ENCODE results near the gene CDH6. TPM values are rescaled to one million over a fixed set of nuclear protein-coding genes. Genes with fewer than 3 reads are reported as not detected.

CDH6 gene
- 1 to 10 TPM; 1.3 to 6.8 (median 2.2) TPM for total RNA-seq

- no peak for TF ChIP-seq CTCF (IDR thresholded peaks at IDR 0.05; ENCODE audit: low read depth)
These were observed at the start of gene CDH6 for GRCh38 chr5:31193591-31194467. TSS of gene CDH6 (plus strand) at chr5:31193686. CDS start at chr5:31267474, 73,788 bp downstream.

GRCh38 chr5:31144364-31144763, 49.1 kb upstream of the CDH6 start:
- no peak for TF ChIP-seq CTCF (IDR thresholded peaks at IDR 0.05; ENCODE audit: low read depth)

- TF ChIP-seq CTCF (IDR thresholded peaks at IDR 0.05; ENCODE audit: low read depth), result no peak
These were observed 44.5 kb upstream of the CDH6 start for GRCh38 chr5:31148959-31149475.

- TF ChIP-seq CTCF (IDR thresholded peaks at IDR 0.05; ENCODE audit: low read depth), result no peak
These were observed 40.0 kb upstream of the CDH6 start for GRCh38 chr5:31153521-31153920.

- no peak for TF ChIP-seq CTCF (IDR thresholded peaks at IDR 0.05; ENCODE audit: low read depth)
These were observed 36.8 kb upstream of the CDH6 start for GRCh38 chr5:31156631-31157160.

GRCh38 chr5:31157720-31158119, 35.8 kb upstream of the CDH6 start:
- TF ChIP-seq CTCF (IDR thresholded peaks at IDR 0.05; ENCODE audit: low read depth), result no peak

GRCh38 chr5:31158686-31159085, 34.8 kb upstream of the CDH6 start:
- TF ChIP-seq CTCF (IDR thresholded peaks at IDR 0.05; ENCODE audit: low read depth), result no peak
